GM18519 (cell line): ENCODE results near the gene HEPACAM.

ENCODE experiments used
- ATAC-seq: cut with Tn5 transposase; IDR thresholded peaks from one replicate; pipeline ENCODE4 v1.9.1; 2021; ENCODE audit warnings: mild to moderate bottlenecking, moderate library complexity; ENCODE audit not compliant: unreplicated experiment, low FRiP score

The HEPACAM gene

GRCh38 chr11:124872280-124872679 is 63.6 kb downstream of the HEPACAM start:
- ATAC-seq, result no peak

- ATAC-seq, result no peak
Measured at GRCh38 chr11:124870430-124870829, 65.4 kb downstream of the HEPACAM start.

- no peak for ATAC-seq
Measured at GRCh38 chr11:124869856-124870387, 65.9 kb downstream of the HEPACAM start.

GRCh38 chr11:124869331-124869730 is 66.5 kb downstream of the HEPACAM start:
- no peak for ATAC-seq
